HG03520 (cell line): ENCODE measurements around the gene GYS1.
"Not testable (repeated sequence)": the region's sequence is repeated elsewhere in the genome, so short reads cannot be mapped to it uniquely, and the experiment has no call there.

Experiments used
- ATAC-seq: cut with Tn5 transposase; IDR thresholded peaks from one replicate; pipeline ENCODE4 v1.9.1; 2021; ENCODE audit warnings: mild to moderate bottlenecking, moderate library complexity; ENCODE audit not compliant: unreplicated experiment

The GYS1 gene

DNA sequence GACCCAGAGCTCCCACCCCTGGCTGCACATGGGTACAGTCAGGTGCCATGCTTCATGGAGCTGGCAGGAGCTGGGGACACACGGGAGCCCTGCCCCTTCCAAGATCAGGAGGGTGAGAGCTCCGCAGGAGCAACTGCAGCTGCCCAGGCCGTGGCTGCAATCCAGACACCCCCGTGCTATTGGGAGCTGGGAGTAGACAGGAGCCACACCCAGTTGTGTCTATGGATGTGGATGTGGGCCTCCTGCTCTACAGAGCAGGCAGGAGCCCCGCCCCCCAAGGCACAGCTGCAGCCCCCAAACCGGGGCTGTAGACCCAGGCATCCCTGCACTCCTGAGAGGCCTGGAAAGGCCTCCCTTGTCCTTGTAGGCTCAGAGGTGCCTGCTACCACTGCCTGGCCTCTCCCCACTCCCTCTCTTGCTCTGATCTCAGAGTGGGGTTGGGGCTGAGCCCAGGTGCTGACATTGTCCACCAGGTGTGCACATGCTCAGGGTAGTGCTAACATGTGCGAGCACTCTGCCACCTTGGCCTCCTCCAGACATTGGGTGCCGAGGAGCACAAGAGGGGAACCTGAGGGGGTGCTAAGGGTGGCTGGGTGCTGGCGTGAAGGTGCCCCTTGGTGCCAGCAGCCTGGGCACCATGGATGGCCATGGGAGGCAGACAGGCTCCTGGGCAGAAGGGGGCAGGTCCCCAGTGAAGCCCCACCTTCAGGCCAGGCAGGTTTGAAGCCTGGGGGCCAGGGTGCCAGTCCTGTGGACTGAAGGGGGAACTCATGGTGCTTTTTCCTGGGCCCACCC is 46.4 kb downstream of the GYS1 start:
- no peak for ATAC-seq

DNA sequence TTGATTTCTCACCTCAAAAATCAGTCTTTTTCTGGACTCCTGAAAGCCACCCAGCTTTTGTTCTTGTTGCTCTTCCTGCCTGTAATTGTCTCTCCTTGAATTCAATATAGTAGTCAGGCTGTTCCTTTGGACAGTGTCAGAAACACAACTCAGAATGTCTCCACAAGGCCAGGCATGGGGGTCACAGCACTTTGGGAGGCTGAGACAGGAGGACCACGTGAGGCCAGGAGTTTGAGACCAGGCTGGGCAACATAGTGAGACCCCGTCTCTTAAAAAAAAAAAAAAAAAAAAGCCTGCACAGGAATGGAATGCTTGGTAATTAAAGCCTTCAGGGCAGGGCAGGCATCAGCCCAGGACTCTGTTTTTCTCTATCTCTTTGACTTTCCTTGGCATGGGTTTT is 47.3 kb downstream of the GYS1 start:
- ATAC-seq, result no peak

DNA sequence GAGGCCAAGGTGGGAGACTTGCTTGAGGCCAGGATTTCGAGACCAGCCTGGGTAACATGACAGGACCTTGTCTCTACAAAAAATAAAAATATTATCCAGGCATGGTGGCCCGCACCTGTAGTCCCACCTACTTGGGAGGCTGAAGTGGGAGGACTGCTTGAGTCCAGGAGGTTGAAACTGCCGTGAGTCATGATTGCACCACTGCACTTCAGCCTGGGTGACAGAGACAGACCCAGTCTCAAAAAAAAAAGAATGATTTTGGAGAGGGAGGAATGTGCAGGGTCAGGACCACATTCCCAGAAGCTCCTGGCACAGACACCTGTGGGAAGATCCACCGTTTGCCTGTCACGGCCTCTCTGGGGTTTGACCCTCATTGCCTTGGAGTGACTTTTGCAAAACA is 47.7 kb downstream of the GYS1 start:
- ATAC-seq, result no peak

DNA sequence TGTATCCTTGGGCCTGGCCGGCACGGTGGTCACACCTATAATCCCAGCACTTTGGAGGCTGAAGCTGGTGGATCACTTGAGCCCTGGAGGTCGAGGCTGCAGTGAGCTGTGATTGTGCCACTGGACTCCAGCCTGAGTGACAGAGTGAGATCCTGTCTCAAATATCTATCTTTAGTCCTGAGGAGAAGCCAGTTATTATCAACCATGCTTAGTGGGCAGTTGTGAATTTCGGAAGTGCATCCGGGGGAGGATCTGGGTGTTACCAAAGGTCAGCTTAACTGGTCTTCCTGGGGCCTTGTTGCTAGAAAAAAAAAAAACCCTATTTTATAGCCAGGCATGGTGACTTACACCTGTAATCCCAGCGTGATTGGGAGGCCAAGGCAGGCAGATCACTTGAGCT is 50.0 kb downstream of the GYS1 start:
- ATAC-seq, result no peak

DNA sequence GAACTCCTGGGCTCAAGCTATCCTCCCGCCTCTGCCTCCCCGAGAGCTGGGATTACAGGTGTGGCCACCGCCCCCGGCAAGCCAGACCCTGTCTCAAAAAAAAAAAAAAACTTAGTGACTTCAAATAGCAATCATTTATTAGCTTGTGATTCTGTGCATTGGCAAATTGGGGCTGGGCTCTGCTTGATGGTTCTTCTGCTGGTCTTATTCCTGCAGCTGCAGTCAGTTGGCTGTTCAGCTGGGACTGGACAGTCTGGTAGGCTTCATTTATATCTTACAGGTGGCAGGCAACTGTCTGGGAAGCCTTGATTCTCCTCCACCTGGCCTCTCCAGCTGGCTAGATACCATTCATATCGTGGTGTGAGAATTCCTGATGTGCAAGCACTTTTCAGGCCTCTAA is 52.2 kb downstream of the GYS1 start:
- ATAC-seq, result no peak

DNA sequence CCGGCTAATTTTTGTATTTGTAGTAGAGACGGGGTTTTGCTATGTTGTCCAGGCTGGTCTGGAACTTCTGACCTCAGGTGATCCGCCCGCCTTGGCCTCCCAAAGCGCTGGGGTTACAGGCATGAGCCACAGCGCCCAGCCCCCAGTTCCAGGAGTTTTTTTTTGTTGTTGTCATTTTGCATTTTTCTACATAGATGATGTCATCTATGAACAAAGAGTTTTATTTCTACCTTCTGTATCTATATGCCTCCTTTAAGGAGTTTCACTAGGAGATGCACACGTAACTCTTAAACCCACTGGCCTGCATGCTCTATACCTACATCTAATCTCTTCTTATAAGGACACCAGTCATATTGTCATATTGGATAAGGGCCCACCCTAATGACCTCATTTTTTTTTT is 54.9 kb downstream of the GYS1 start:
- no peak for ATAC-seq

DNA sequence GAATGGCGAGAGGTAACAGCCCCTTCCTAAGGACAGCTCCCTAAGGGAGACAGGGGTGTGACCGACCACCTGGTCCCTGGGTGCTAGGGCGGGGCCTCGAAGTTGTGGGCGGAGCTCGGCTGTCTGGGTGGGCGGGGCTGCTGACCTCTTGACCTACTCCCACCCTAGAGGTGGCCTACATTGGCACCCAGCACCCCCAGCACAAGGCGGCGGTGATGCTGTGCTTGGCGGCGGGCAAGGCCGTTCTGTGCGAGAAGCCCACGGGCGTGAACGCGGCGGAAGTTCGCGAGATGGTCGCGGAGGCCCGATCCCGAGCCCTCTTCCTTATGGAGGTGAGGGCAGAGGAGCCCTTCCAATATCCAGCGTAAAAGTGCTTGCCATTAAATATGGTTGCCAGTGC is 57.2 kb downstream of the GYS1 start:
- ATAC-seq, result no peak

DNA sequence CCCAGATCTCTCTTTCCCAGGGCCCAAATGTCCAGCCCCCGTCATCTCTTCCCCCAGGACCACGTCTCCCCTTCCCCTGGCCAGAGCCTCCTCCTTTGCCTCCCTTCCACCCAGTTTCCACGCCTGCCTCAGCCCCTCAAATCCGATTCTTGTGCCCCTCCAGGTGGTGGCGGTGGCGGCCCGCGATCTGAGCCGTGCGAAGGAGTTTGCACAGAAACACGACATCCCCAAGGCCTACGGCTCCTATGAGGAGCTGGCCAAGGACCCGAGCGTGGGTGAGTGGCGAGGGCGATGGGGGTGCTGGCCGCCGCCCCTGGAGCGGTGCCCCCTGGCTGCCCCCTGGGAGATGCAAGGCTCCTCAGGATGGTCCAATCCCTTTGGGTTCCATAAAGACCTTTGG is 58.3 kb downstream of the GYS1 start:
- no peak for ATAC-seq

DNA sequence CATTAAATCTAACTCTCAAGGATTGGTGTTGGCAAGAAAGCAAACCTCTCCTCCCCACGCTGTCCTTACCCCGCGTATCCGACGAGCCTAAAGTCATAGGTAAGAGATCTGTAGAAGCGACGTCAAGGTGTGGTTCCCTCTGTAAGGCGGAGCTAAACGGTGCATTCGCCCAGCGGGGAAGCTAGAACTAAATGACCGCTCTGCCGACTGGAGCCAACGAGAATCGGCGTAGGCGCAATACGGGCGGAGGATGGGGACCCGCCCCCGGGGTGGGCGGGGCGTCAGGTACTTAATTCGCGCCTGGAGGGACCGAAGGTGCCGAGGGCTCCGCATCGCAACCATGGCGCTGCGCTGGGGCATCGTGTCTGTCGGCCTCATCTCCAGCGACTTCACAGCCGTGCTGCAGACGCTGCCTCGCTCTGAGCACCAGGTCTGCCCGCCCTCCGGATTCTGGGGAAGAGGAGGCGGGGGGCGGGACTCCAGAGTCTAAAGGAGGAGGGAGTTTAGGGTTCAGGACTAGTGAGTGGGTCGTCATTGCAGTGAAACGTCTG is 59.7 kb downstream of the GYS1 start, which contains the start of gene DHDH:
Gene DHDH (plus strand): TSS at position 318 of the 551 bp plus-strand sequence. CDS start 23 bp downstream, at position 341.
- ATAC-seq, result no peak

DNA sequence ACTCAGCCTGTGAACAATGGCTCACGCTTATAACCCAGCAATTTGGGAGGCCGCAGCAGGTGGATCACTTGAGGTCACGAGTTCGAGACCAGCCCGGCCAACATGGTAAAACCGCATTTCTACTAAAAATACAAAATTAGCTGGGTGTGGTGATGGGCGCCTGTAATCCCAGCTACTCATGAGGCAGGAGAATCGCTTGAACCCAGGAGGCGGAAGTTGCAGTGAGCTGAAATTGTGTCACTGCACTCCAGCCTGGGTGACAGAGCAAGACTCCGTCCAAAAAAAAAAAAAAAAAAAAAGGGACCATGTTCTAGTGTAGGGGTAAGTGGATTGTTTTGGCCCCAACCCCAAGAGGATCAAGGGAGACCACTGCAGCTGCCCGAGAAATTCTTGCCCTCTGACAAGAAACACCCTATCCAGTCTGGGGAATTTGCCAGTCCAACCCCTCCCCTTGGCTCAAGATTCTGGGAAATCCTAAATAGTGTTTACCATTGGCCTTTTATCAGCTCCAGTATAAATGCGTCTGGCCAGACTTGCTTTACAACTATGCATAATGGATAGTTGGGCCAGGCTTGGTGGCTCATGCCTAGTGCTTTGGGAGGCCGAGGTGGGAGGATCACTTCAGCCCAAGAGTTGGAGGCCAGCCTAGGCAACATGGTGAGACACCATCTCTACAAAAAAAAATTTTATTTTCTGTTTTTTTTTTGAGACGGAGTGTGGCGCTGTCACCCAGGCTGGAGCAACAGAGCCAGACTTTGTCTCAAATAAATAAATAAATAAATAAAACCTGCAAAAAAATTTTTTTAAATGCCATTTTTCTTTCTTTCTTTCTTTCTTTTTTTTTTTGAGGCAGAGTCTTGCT is 64.7 kb downstream of the GYS1 start:
- no peak for ATAC-seq

DNA sequence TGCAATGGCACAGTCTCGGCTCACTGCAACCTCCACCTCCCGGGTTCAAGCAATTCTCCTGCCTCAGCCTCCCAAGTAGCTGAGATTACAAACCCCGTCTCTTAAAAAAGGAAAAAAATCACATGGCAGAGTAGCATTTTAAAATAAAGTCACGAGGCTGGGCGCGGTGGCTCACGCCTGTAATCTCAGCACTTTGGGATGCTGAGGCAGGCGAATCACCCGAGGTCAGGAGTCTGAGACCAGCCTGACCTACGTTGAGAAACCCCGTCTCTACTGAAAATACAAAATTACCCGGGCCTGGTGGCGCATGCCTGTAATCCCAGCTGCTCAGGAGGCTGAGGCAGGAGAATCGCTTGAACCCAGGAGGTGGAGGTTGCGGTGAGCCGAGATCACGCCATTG is 65.4 kb downstream of the GYS1 start:
- ATAC-seq, result not testable (repeated sequence)

DNA sequence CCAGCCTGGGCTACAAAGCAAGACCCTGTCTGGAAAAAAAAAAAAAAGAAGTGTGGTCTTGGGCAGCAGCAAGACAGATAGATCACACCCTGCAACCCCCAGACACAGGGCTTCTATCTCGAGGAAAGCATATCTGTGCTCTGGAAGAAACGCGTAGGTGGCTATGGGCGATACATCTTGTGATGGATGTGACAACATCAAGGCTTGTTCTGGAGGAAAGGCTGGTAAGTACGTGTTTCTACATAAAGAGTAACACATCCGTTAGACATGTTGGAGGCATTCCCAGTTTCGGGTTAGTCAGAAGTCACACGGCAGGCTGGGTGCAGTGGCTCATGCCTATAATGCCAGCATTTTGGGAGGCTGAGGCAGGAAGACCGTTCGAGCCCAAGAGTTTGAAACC is 66.2 kb downstream of the GYS1 start:
- no peak for ATAC-seq

DNA sequence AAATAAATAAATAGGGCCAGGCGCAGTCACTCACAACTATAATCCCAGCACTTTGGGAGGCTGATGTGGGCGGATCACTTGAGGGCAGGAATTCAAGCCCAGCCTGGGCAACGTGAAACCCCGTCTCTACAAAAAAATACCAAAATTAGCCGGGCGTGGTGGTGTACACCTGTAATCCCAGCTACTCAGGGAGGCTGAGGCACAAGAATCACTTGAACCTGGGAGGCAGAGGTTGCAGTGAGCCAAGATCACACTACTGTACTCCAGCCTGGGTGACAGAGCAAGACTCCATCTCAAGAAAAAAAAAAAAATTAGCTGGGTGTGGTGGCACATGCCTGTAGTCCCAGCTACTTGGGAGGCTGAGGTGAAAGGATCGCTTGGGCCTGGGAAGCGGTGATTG is 67.2 kb downstream of the GYS1 start:
- ATAC-seq, result not testable (repeated sequence)

DNA sequence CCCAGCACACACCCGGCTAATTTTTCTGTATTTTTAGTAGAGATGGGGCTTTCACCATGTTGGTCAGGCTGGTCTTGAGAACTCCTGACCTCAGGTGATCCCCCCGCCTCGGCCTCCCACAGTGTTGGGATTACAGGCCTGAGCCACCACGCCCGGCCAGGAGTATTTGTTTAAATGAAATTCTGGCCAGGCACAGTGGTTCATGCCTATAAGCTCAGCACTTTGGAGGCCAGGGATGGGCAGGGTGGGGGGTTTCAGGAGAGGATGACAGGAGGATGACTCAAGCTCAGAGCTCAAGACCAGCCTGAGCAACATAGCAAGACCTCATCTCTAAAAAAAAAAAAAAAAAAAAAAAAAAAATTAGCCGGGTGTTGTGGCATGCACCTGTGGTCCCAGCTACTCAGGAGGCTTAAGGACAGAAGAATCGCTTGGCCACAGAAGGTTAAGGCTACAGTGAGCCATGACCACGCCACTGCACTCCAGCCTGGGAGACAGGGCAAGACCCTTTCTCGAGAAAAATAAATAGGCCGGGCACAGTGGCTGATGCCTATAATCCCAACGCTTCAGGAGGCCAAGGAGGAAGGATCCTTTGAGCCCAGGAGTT is 67.8 kb downstream of the GYS1 start:
- ATAC-seq, result no peak

DNA sequence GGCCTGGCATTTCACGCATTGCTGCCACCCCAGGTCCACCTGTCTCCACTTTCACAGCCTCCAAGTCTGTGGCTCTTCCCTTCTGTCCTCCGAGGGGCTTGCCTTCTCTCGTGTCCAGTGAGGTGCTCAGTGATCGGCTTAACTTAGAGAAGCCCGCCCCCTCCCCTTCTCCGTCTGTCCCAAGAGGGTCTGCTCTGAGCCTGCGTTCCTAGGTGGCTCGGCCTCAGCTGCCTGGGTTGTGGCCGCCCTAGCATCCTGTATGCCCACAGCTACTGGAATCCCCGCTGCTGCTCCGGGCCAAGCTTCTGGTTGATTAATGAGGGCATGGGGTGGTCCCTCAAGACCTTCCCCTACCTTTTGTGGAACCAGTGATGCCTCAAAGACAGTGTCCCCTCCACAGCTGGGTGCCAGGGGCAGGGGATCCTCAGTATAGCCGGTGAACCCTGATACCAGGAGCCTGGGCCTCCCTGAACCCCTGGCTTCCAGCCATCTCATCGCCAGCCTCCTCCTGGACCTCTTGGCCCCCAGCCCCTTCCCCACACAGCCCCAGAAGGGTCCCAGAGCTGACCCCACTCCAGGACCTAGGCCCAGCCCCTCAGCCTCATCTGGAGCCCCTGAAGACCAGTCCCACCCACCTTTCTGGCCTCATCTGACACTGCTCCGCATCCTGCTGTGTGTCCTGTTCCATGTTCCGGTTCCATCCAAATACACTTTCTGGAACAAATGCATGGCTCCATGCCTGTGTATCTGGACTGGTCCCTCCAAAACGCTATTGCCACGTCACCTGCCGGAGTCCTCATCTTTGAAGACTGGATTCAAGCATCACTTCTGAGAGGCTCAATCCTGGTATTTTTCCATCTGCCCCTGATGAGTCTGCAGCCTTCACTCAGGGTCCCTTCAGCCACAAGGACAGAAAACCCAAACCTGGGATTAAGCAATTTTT is 70.3 kb downstream of the GYS1 start:
- ATAC-seq, result no peak

DNA sequence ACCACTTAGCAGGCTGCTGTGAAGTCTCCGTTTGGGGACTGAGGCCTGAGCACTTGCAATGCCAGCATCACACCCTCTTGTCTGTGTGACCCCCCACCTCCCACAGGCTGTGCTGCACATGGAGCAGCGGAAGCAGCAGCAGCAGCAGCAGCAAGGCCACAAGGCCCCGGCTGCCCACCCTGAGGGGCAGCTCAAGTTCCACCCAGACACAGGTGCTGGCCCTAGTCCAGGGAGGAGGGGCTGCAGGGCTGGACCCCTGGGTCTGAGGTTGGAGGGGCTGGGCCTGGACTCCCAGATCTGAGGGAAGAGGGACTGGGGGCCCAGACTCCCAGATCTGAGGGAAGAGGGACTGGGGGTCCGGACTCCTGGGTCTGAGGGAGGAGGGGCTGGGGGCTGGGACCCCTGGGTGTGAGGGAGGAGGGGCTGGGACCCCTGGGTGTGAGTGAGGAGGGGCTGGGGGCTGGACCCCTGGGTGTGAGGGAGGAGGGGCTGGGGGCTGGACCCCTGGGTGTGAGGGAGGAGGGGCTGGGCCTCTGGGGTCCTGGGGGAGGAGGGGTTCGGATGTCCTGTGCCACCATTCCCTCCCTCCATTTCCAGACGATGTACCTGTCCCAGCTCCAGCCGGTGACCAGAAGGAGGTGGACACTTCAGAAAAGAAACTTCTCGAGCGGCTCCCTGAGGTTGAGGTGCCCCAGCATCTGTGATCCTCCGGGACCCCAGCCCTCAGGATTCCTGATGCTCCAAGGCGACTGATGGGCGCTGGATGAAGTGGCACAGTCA is 71.2 kb downstream of the GYS1 start:
- ATAC-seq, result no peak

DNA sequence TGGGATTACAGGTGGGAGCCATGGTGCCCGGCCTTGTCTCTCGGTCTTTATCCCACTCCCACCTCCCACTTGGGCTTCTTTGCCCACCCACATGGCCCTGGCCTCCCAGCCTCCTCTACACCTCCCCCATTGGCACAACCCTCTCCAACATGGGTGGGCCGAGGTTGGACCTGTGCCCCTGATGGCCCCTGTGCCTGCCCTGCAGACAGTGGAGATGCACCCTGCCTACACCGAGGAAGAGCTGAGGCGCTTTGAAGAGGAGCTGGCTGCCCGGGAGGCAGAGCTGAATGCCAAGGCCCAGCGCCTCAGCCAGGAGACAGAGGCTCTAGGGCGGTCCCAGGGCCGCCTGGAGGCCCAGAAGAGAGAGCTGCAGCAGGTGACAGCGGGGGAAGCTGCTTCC is 72.2 kb downstream of the GYS1 start:
- ATAC-seq, result no peak

DNA sequence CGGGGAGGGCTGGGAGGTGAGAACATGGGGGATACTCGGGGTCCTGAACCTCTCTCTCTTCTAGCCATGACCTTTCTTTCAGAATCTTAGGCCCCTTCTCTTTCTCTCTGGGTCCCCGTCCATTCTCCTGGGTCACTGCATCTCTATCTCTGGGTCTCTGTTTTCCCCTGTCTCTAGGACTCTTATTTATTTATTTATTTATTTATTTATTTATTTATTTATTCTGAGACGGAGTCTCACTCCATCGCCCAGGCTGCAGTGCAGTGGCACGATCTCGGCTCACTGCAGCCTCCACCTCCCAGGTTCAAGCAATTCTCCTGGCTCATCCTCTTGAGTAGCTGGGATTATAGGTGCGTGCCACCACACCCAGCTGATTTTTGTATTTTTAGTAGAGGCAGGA is 73.8 kb downstream of the GYS1 start:
- ATAC-seq, result not testable (repeated sequence)

DNA sequence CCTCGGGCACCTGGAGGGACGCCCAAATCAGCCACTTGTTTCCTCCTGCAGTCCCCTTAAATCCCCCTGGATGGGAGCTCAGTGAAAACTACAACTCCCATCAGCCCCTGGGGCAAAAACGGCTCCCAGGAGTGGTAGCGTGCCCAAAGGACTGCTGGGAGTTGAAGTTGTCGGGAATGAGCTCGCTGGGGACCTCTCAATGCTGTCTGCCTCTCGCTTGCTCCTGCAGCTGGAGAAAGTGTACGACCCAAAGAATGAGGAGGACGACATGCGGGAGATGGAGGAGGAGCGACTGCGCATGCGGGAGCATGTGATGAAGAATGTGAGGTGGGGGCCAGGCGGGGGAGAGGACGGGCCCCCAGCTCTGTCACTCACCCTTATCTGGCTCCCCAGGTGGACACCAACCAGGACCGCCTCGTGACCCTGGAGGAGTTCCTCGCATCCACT is 74.3 kb downstream of the GYS1 start:
- no peak for ATAC-seq
